Measurements from ENCODE around the gene CLSTN3. TPM values are rescaled to one million over a fixed set of nuclear protein-coding genes. Genes with fewer than 3 reads are reported as not detected.

CLSTN3 gene
- total and polyA plus RNA-seq, 9 donors, result 28.9 to 142 (median 59.2) TPM

GRCh38 chr12:7092986-7093460 is 37.1 kb upstream of the CLSTN3 start:
- WGBS, 3 donors, result 73 to 77% (median 74%) methylated on average over 8 of the region's 8 CpGs
- Histone ChIP-seq H3K36me3 (no peaks in the 10 kb centered on the region), H3K9me3 (no peaks in the 10 kb centered on the region), H3K27me3 (no peaks in the 10 kb centered on the region), H3K4me1 (ENCODE audit: insufficient read depth) (peaks cover 23% of the 10 kb centered on the region), H3K27ac (peak overlapping the region; percentile 55 to 90), H3K4me3 (no peak overlapping the region)
- peak in 1 of 5 donors; percentile 50 for DNase-seq
- intact Hi-C loops (cut with DNase I), result loop anchor here in 1 of 4 donors (2.0 kb wide), 2 partner anchors 16 to 32 kb away; partner anchors contain the start of genes C1RL and C1S
- TF ChIP-seq POLR2A (IDR thresholded peaks at IDR 0.05) (no peak), EP300 (IDR thresholded peaks at IDR 0.05) (no peak), CTCF (IDR thresholded peaks at IDR 0.05) (no peak)

- no peak for DNase-seq
- TF ChIP-seq EP300 (IDR thresholded peaks at IDR 0.05), result no peak
- TF ChIP-seq CTCF (IDR thresholded peaks at IDR 0.05), result no peak
- TF ChIP-seq POLR2A (IDR thresholded peaks at IDR 0.05), result no peak
- no peaks in the 10 kb centered on the region for H3K9me3 ChIP-seq
- H3K36me3 ChIP-seq, result no peaks in the 10 kb centered on the region
- H3K4me3 ChIP-seq, result no peak overlapping the region
- H3K4me1 ChIP-seq (ENCODE audit: insufficient read depth), result peaks cover 23% of the 10 kb centered on the region
- H3K27me3 ChIP-seq, result no peaks in the 10 kb centered on the region
- peak overlapping the region; percentile 55 to 90 for H3K27ac ChIP-seq
- intact Hi-C loops (cut with DNase I), result loop anchor here in 1 of 4 donors (2.0 kb wide), 2 partner anchors 15 to 33 kb away; partner anchors contain the start of genes C1RL and C1S
- 45 to 61% (median 48%) methylated on average over 5 of the region's 5 CpGs for WGBS, 3 donors
Observed at GRCh38 chr12:7093486-7093885, 36.7 kb upstream of the CLSTN3 start.

- Histone ChIP-seq H3K9me3 (no peaks in the 10 kb centered on the region), H3K4me3 (no peak overlapping the region), H3K36me3 (no peaks in the 10 kb centered on the region), H3K4me1 (ENCODE audit: insufficient read depth) (peaks cover 23% of the 10 kb centered on the region), H3K27ac (peak overlapping the region in 1 of 2 donors; percentile 90), H3K27me3 (no peaks in the 10 kb centered on the region)
- peak in 4 of 5 donors; percentile 52 to 71 (median 60) for DNase-seq
- intact Hi-C loops (cut with DNase I), result loop anchor here in 1 of 4 donors (2.0 kb wide), 2 partner anchors 15 to 33 kb away; partner anchors contain the start of genes C1RL and C1S
- WGBS, 3 donors, result 18 to 32% (median 29%) methylated on average over 10 of the region's 10 CpGs
- no peak for TF ChIP-seq CTCF (IDR thresholded peaks at IDR 0.05)
- no peak for TF ChIP-seq EP300 (IDR thresholded peaks at IDR 0.05)
- TF ChIP-seq POLR2A (IDR thresholded peaks at IDR 0.05), result peak; percentile 8
Observed at GRCh38 chr12:7093892-7094291, 36.3 kb upstream of the CLSTN3 start.

- WGBS, 3 donors, result 85 to 87% (median 86%) methylated on average over 26 of the region's 26 CpGs
- intact Hi-C loops (cut with DNase I), result no loop called here
Observed at GRCh38 chr12:7096006-7096932, 33.9 kb upstream of the CLSTN3 start.

More at GRCh38 chr12:7096006-7096932, 33.9 kb upstream of the CLSTN3 start:
- no peaks in the 10 kb centered on the region for H3K36me3 ChIP-seq
- H3K27ac ChIP-seq, result no peak overlapping the region
- DNase-seq, result no peak
- TF ChIP-seq EP300 (IDR thresholded peaks at IDR 0.05) (no peak), POLR2A (IDR thresholded peaks at IDR 0.05) (no peak), CTCF (IDR thresholded peaks at IDR 0.05) (no peak)
- H3K4me3 ChIP-seq, result no peak overlapping the region
- no peaks in the 10 kb centered on the region for H3K27me3 ChIP-seq
- H3K9me3 ChIP-seq, result no peaks in the 10 kb centered on the region
- peaks cover 13% of the 10 kb centered on the region for H3K4me1 ChIP-seq (ENCODE audit: insufficient read depth)

Measured in ovary (tissue), 9 donors.